WTC11 (cell line): Measurements from ENCODE around the gene GUCY2D. TPM values are rescaled to one million over a fixed set of nuclear protein-coding genes. Genes with fewer than 3 reads are reported as not detected.
A peak's percentile ranks its signal among the peaks of the same experiment; 100 is the strongest.

Experiments used
- ATAC-seq: fragments of 200-7000 bp; cut with Tn5 transposase; 2 replicates; pipeline ENCODE4 v1.10.0; 2021; ENCODE audit warnings: mild to moderate bottlenecking, moderate library complexity
- CTCF ChIA-PET: fragments of 300-600 bp; sonication (Branson Sonifier 250); formaldehyde crosslinking; loops from one replicate; lab custom pipeline; 2021; ENCODE audit warnings: antibody characterized with exemption; lab: Charles Lee
- POLR2A ChIA-PET: fragments of 350-600 bp; sonication (Branson Sonifier 250); formaldehyde crosslinking; loops from one replicate; lab custom pipeline; 2021; ENCODE audit warnings: antibody characterized with exemption; lab: Charles Lee
- DNase-seq: peaks from one replicate; pipeline ENCODE4 v3.0.0; 2021; ENCODE audit warnings: low spot score
- H3K27ac Mint-ChIP-seq: 2 replicates; pipeline ENCODE4 v1.8.0; 2021; ENCODE audit warnings: mixed read lengths
- H3K27me3 Mint-ChIP-seq: 2 replicates; pipeline ENCODE4 v1.8.0; 2021; ENCODE audit warnings: low read depth, mild to moderate bottlenecking, moderate library complexity, mixed read lengths
- H3K36me3 Mint-ChIP-seq: 2 replicates; pipeline ENCODE4 v1.8.0; 2021; ENCODE audit warnings: mixed read lengths
- H3K4me1 Mint-ChIP-seq: 2 replicates; pipeline ENCODE4 v1.8.0; 2022; ENCODE audit warnings: mixed read lengths
- H3K4me3 Mint-ChIP-seq: 2 replicates; pipeline ENCODE4 v1.8.0; 2021; ENCODE audit warnings: mild to moderate bottlenecking, moderate library complexity, mixed read lengths
- H3K9me3 Mint-ChIP-seq: 2 replicates; pipeline ENCODE4 v1.8.0; 2021; ENCODE audit warnings: mixed read lengths
- ARID4B ChIP-seq: sonication (generic); formaldehyde crosslinking; IDR thresholded peaks from 2 replicates; pipeline ENCODE4 v1.8.0; 2023; ENCODE audit warnings: missing genetic modification reagents, mild to moderate bottlenecking, borderline replicate concordance
- ATF1 ChIP-seq: sonication (generic); formaldehyde crosslinking; IDR thresholded peaks from 2 replicates; pipeline ENCODE4 v1.8.1; 2023; ENCODE audit warnings: mild to moderate bottlenecking, moderate library complexity, missing genetic modification reagents
- CREM ChIP-seq: sonication (generic); formaldehyde crosslinking; IDR thresholded peaks from 2 replicates; pipeline ENCODE4 v1.8.1; 2022; ENCODE audit warnings: mild to moderate bottlenecking, missing genetic modification reagents, moderate library complexity
- CTCF ChIP-seq: fragments of 200-600 bp; IDR thresholded peaks from 2 replicates; pipeline ENCODE4 v1.8.0; 2022; ENCODE audit warnings: antibody characterized with exemption
- ELF4 ChIP-seq: sonication (generic); formaldehyde crosslinking; IDR thresholded peaks from 2 replicates; pipeline ENCODE4 v1.8.1; 2022; ENCODE audit warnings: low read depth, mild to moderate bottlenecking, moderate library complexity, missing genetic modification reagents
- EMX1 ChIP-seq: fragments of 250-450 bp; sonication (Bioruptor Pico); IDR thresholded peaks from 2 replicates; pipeline ENCODE4 v1.8.0; 2021; ENCODE audit warnings: mild to moderate bottlenecking
- ERG ChIP-seq: fragments of 250-450 bp; sonication (Bioruptor Pico); IDR thresholded peaks from 2 replicates; pipeline ENCODE4 v1.8.0; 2021; ENCODE audit warnings: mild to moderate bottlenecking
- ESRRA ChIP-seq: sonication (generic); formaldehyde crosslinking; IDR thresholded peaks from 2 replicates; pipeline ENCODE4 v1.8.1; 2022; ENCODE audit warnings: mild to moderate bottlenecking, missing genetic modification reagents, borderline replicate concordance
- FOXJ3 ChIP-seq: sonication (generic); formaldehyde crosslinking; IDR thresholded peaks from 2 replicates; pipeline ENCODE4 v1.9.0; 2021; ENCODE audit warnings: missing genetic modification reagents, mild to moderate bottlenecking, borderline replicate concordance
- GABPB1 ChIP-seq: sonication (generic); formaldehyde crosslinking; IDR thresholded peaks from 2 replicates; pipeline ENCODE4 v1.8.1; 2023; ENCODE audit warnings: mild to moderate bottlenecking, missing genetic modification reagents
- GTF2I ChIP-seq: fragments of 250-450 bp; sonication (Bioruptor Pico); conservative IDR thresholded peaks from 2 replicates; pipeline ENCODE4 v1.4.0; 2021; ENCODE audit warnings: mild to moderate bottlenecking
- HMGA2 ChIP-seq: fragments of 250-450 bp; sonication (Bioruptor Pico); IDR thresholded peaks from 2 replicates; pipeline ENCODE4 v1.4.0; 2021; ENCODE audit warnings: mild to moderate bottlenecking, moderate library complexity
- HMGXB4 ChIP-seq: sonication (generic); formaldehyde crosslinking; IDR thresholded peaks from 2 replicates; pipeline ENCODE4 v1.8.1; 2023; ENCODE audit warnings: mild to moderate bottlenecking, moderate library complexity, missing genetic modification reagents
- IRF2 ChIP-seq: sonication (generic); formaldehyde crosslinking; IDR thresholded peaks from 2 replicates; pipeline ENCODE4 v1.8.0; 2022; ENCODE audit warnings: low read depth, missing genetic modification reagents, borderline replicate concordance
- KAT7 ChIP-seq: sonication (generic); formaldehyde crosslinking; IDR thresholded peaks from 2 replicates; pipeline ENCODE4 v1.8.1; 2023; ENCODE audit warnings: missing genetic modification reagents, mild to moderate bottlenecking, borderline replicate concordance
- NFYB ChIP-seq: sonication (generic); formaldehyde crosslinking; conservative IDR thresholded peaks from 2 replicates; pipeline ENCODE4 v1.8.0; 2022; ENCODE audit warnings: low read depth, missing genetic modification reagents
- PRRX2 ChIP-seq: fragments of 250-450 bp; sonication (Bioruptor Pico); IDR thresholded peaks from 2 replicates; pipeline ENCODE4 v1.8.0; 2021; ENCODE audit warnings: mild to moderate bottlenecking
- RELA ChIP-seq: sonication (generic); formaldehyde crosslinking; IDR thresholded peaks from 2 replicates; pipeline ENCODE4 v1.8.1; 2022; ENCODE audit warnings: missing genetic modification reagents, mild to moderate bottlenecking, borderline replicate concordance
- RORB ChIP-seq: fragments of 250-450 bp; sonication (Bioruptor Pico); IDR thresholded peaks from 2 replicates; pipeline ENCODE4 v1.9.0; 2021; ENCODE audit warnings: mild to moderate bottlenecking
- SMAD3 ChIP-seq: sonication (generic); formaldehyde crosslinking; IDR thresholded peaks from 2 replicates; pipeline ENCODE4 v1.8.0; 2022; ENCODE audit warnings: missing genetic modification reagents, mild to moderate bottlenecking, borderline replicate concordance
- SMAD4 ChIP-seq: sonication (generic); formaldehyde crosslinking; IDR thresholded peaks from 2 replicates; pipeline ENCODE4 v1.8.0; 2022; ENCODE audit warnings: mild to moderate bottlenecking, missing genetic modification reagents
- ZBTB21 ChIP-seq: sonication (generic); formaldehyde crosslinking; IDR thresholded peaks from 2 replicates; pipeline ENCODE4 v1.8.1; 2023; ENCODE audit warnings: mild to moderate bottlenecking, missing genetic modification reagents, borderline replicate concordance
- ZNF512 ChIP-seq: sonication (generic); formaldehyde crosslinking; IDR thresholded peaks from 2 replicates; pipeline ENCODE4 v1.8.1; 2022; ENCODE audit warnings: missing genetic modification reagents, borderline replicate concordance
- ZNF671 ChIP-seq: fragments of 250-450 bp; sonication (Bioruptor Pico); IDR thresholded peaks from 2 replicates; pipeline ENCODE4 v1.8.0; 2021; ENCODE audit warnings: mild to moderate bottlenecking
- total RNA-seq: library from RNA; stranded (reverse); gene quantifications from 3 replicates; pipeline ENCODE4 v1.2.3, GENCODE V29; 2021

The GUCY2D gene
- total RNA-seq, 1 experiment from 2014 or later = 0.87 TPM

GRCh38 chr17:8064561-8065019, 62.2 kb downstream of the GUCY2D start (continued):
- TF ChIP-seq KAT7 (CRISPR knock-in tag) = no peak
- no peak for TF ChIP-seq ZNF512 (CRISPR knock-in tag)
- no peak for TF ChIP-seq SMAD4 (CRISPR knock-in tag)
- TF ChIP-seq ATF1 (CRISPR knock-in tag) = no peak

GRCh38 chr17:8066841-8067775, 64.7 kb downstream of the GUCY2D start:
- TF ChIP-seq ZNF671 (CRISPR knock-in tag) = no peak
- TF ChIP-seq ZBTB21 = no peak
- no peak for TF ChIP-seq IRF2
- TF ChIP-seq EMX1 = no peak
- no peak for TF ChIP-seq ATF1 (CRISPR knock-in tag)
- TF ChIP-seq PRRX2 (CRISPR knock-in tag) = no peak
- no peak for TF ChIP-seq NFYB (CRISPR knock-in tag)
- no peak for TF ChIP-seq CTCF
- TF ChIP-seq ELF4 = no peak
- no peak for TF ChIP-seq ESRRA
- no peak for TF ChIP-seq CREM (CRISPR knock-in tag)
- no peak for TF ChIP-seq RORB (CRISPR knock-in tag)
- ATAC-seq (peak; percentile 13), DNase-seq (peak; percentile 35)
- ChIA-PET CTCF (interaction anchor here (0.5 to 1.1 kb wide), 2 partner anchors 43 to 69 kb away, joined by 3 to 4 read pairs; no protein-coding TSS in a partner anchor), POLR2A (no interaction called here)
- peaks cover 37% of the 10 kb centered on the region for H3K4me1 Mint-ChIP-seq
- no peak overlapping the region for H3K4me3 Mint-ChIP-seq
- H3K27me3 Mint-ChIP-seq = peaks cover 63% of the 10 kb centered on the region
- peak overlapping the region; percentile 11; the same call in 1 of the 2 replicates for H3K27ac Mint-ChIP-seq
- H3K9me3 Mint-ChIP-seq = no peaks in the 10 kb centered on the region
- no peaks in the 10 kb centered on the region for H3K36me3 Mint-ChIP-seq

- Mint-ChIP-seq H3K4me3 (no peak overlapping the region), H3K4me1 (peaks cover 34% of the 10 kb centered on the region), H3K9me3 (no peaks in the 10 kb centered on the region), H3K27me3 (peaks cover 63% of the 10 kb centered on the region), H3K36me3 (no peaks in the 10 kb centered on the region), H3K27ac (no peak overlapping the region)
- no peak for DNase-seq
- ATAC-seq = no peak
- ChIA-PET CTCF (no interaction called here), POLR2A (no interaction called here)
- TF ChIP-seq HMGXB4 (CRISPR knock-in tag) (no peak), KAT7 (CRISPR knock-in tag) (no peak), GTF2I (no peak), SMAD3 (CRISPR knock-in tag) (no peak), GABPB1 (CRISPR knock-in tag) (no peak), ERG (CRISPR knock-in tag) (no peak), RELA (CRISPR knock-in tag) (no peak), ARID4B (CRISPR knock-in tag) (no peak), FOXJ3 (no peak), HMGA2 (CRISPR knock-in tag) (no peak)
Measured at GRCh38 chr17:8067806-8068205, 65.4 kb downstream of the GUCY2D start.
